GM12873 (cell line): ENCODE results near the gene COL2A1.

Source experiments
- CTCF ChIP-seq: IDR thresholded peaks from 2 replicates; pipeline ENCODE4 v1.5.1; 2012; ENCODE audit warnings: low read depth, mild to moderate bottlenecking, moderate library complexity, low read length, control low read depth; ENCODE audit not compliant: insufficient read depth; ENCODE audit errors: missing control alignments

Gene COL2A1

DNA sequence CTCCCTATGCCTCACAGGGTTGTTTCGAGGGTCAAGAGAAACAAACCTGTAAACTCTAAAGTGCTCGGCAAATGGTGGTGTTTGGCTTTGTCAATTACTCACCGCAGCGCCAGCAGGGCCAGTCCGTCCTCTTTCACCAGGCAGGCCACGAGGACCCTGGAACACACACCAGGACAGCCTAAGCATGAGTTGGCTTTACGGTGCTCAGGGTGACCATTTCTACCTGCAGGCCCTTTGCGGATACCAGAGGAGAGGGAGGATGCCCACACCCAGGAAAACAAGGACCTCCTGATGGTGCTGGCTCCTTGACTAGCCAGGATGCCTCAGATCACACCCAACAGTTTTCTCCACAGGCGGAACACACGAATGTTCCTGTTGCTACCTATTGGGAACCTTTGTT, 11.5 kb downstream of the COL2A1 start:
- no peak for TF ChIP-seq CTCF

GRCh38 chr12:47991106-47992061, 12.9 kb downstream of the COL2A1 start:
- no peak for TF ChIP-seq CTCF

GRCh38 chr12:47990351-47991105, 13.7 kb downstream of the COL2A1 start:
- no peak for TF ChIP-seq CTCF

DNA sequence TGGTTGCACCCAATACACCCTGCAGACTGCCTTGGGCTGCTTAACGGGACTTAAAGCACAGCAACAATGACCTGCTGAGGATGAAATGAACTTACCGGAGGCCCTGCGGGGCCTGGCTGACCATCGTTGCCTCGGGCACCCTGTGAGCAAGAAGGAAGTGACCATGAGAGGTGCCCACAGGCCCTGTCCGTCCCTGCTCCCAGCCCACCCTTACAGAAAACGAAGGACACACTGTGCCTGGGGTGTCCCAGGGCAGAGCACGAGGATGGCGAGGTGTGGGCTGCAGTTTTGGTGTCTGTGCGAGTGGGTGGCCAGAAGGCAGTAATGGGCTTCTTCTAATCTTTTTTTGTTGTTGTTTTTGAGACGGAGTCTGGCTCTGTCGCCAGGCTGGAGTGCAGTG, 14.6 kb downstream of the COL2A1 start:
- TF ChIP-seq CTCF: no peak

GRCh38 chr12:47989023-47989417, 15.3 kb downstream of the COL2A1 start:
- TF ChIP-seq CTCF: no peak

DNA sequence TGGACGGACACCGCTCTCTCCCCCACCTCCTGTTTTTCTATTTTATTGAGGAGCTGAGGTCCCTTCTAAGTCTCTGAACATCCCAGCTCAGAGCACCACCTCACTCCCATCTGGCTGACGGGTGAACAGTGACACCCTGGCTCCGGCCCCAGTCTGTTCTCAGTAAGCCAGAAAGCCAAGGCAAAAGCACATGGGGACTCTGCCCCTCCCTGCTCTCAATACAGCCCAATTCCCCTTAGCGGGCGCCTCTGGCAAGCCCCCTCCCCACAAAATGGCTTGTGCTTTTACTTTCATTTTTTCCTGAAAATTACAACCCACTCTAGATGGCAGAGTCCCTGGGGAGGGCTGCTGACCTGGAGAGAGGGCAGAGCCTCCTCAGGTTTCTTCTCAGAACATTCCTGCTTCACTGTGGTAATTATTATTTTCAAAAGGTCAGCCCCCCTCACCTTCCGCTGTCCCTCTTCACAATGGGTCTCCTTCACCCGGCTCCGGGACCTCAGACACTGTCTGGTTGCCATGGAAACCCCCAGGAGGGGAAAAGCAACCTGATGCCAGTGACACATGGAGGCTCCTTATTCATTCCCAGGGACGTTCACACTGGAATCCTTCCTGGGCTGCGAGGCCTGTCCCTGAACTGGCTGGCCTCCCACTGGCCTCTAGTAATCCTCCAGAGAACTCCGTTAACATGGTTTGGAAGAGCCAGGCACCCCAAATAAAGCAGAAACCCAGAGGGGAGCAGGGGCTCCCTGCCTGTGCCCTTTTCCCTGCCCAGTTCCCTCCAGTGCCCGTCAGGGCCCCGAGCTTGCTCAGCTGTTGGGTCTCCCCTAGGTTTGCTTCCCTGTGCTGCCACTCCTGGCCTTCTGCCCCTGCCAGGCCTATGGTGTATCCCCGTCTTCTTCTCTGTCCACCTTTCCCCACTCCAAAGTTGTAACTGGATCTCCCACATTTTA, 15.9 kb downstream of the COL2A1 start:
- no peak for TF ChIP-seq CTCF
